GM19328 (cell line): ENCODE data around the gene WASF1.

Experiments
- ATAC-seq: cut with Tn5 transposase; IDR thresholded peaks from one replicate; pipeline ENCODE4 v1.9.1; 2021; ENCODE audit warnings: mild to moderate bottlenecking, moderate library complexity; ENCODE audit not compliant: unreplicated experiment

The WASF1 gene

GRCh38 chr6:110179406-110180227, at the start of gene WASF1:
WASF1 (minus strand) TSS chr6:110179670; CDS start chr6:110127601, 52,069 bp downstream.
- ATAC-seq, result peak; percentile 85

- no peak for ATAC-seq
Measured at GRCh38 chr6:110226261-110226660, 46.8 kb upstream of the WASF1 start.

- no peak for ATAC-seq
Measured at GRCh38 chr6:110221738-110222137, 42.3 kb upstream of the WASF1 start.

DNA sequence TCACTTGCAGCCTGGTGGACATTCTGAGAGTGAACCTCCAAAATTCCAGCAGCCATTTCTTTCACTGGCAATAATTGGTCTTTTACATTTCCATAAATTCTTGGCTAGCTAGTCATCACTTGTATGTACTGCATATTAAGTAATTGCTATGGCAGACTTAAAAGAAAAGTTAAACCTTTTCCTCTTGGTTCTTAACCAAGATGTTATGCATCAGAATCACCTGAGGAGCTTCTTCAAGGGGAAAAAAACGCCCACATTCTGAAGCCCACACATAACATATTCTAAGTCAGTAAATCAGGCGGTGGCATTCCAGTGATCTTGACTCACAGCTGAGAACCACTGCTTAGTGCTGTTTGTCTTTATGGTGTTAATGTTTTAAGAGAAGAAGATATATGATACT, 37.8 kb upstream of the WASF1 start:
- no peak for ATAC-seq

DNA sequence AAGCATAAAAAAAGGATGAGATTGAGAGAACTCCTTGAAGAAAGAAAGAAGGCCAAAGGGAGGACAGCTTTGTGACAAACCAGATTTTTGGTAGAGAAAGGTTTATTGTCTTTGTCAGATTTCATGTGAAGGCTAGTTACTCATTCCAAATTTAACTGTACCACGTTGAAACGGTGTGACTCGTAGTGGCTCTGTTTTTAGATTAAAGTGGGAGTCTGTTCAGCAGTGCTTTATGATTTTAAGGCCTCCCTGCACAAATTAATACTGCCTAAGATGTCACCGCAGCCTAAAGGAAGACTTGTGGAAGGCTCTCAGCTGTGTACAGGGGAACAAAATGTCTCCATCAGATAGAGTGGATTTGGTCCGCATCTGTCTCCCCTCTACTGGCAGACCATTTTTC, 36.7 kb upstream of the WASF1 start:
- no peak for ATAC-seq

DNA sequence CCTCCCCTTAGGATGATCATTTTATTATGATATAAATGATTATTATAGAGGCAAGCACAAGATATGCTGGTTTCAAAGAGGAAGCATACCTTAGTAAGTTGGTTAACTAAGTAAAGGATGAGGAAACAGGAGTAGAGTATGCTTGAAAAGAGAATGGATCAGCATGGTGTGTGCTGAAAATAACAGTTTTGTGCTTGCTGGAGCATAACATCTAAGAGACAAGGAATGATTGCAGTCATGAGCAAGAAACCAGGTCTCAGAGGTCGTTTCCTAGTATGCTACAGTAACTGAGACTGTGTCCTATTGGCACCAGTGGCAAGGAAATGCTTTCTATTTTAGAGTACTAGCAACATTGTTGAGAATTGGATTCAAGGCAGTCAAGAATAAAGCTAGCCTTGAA, 34.9 kb upstream of the WASF1 start:
- no peak for ATAC-seq

DNA sequence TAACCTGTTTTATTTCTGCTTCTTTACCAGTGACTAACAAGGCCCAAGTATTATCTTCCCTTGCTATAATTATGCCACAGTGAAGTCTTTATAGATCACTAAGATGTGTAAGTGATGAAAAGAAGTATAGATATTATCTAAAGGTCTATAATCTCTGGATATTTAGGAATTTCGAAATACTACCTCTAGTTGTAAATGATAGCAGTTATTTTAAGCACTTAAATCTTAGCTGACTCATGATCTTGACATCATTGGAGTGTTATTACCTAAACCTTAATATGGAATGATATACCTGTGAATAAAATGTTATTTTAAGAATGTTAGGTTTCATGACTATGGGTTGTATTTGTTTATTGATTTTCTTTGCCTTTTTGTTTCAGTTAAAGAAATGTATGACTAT, 32.3 kb upstream of the WASF1 start:
- no peak for ATAC-seq

DNA sequence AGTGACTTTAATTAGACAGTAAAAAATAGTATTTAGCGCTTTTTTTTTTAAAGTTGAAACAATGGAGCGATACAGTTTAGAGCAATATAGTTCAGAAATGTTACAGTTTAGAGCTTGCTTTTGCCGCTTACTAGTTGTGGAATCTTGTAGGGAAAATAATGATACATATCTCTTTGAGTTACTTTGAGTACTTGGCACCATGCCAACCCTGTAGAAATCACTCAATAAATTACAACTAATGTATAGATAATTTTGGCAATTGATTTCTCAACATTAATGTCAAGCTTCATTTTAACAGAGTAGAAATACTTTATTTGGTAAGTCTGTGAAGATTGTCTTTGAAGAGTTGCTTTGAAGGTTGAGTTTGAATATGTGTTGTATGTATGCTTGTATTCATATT, 28.2 kb upstream of the WASF1 start:
- ATAC-seq, result no peak

DNA sequence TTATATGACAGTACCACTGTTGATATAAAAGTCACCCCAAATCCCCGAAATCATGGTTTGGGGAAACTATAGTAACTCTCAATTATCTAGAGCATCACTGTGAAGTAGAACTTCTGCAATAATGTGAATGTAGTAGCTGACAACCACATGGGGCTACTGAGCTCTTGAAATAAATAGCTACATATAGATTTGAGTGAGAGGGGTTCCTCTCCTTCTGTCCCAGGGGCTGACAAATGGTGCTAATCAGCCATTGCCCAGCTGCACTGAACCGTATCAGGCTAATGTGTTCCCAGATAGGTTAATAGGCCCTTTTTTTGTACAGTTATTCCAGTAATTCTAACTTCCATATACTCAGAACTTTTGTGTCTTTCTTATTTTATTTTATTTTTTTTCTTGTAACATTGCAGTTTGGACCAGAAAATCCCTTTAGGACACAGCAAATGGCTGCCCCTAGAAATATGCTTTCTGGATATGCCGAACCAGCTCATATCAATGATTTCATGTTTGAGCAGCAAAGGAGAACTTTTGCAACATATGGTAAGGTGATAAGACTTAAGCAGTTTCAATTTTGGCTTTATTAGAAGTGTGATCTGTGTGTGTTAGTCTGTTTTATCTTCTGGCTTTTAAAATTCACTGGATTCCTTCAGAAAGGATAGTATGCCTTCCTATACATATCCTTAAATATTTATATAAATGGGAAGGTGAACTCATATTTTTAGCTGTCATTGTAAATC, 21.8 kb upstream of the WASF1 start:
- ATAC-seq, result no peak

GRCh38 chr6:110198561-110198960, 19.1 kb upstream of the WASF1 start:
- ATAC-seq, result no peak

DNA sequence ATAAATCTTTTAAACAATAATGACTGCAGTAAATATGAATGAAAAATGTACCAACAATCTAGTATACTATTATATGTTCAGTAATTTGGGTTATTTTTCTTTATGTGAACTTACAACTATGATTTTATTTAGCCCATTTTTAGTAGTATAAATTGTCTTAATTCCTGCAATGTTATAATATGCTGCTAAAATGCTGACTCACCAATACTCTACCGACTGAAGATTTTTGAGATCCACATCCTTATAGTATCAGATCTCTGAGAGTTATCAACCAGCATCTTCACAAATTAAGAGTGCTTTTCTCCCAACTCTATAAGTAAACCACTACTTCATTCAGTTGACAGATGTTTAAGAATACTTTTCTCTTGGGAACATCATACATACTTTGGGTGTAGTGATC, 17.4 kb upstream of the WASF1 start:
- no peak for ATAC-seq

GRCh38 chr6:110195639-110196038, 16.2 kb upstream of the WASF1 start:
- no peak for ATAC-seq

GRCh38 chr6:110191477-110191876, 12.0 kb upstream of the WASF1 start:
- ATAC-seq, result no peak

- no peak for ATAC-seq
Measured at GRCh38 chr6:110190726-110191125, 11.3 kb upstream of the WASF1 start.

DNA sequence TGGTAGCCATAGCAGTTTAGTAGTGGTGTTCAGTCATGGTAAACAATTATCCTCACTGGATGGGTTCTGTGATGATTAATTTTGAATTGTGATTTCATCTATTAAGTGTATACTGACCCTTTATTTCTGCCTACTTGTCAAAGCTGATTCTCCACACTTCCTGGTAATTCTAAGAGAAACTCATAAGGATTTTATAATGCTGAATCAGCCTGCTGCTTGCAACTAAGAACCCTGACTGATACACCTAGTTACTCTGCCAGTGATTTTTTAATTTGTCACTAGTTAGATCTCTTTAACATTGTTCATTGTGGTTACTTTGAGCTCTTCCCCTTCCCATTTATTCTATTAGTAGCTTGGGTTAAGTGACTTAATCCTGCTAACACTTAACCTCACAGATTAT, 9.3 kb upstream of the WASF1 start:
- no peak for ATAC-seq

- peak; percentile 56 for ATAC-seq
Measured at GRCh38 chr6:110185879-110186278, 6.4 kb upstream of the WASF1 start.

DNA sequence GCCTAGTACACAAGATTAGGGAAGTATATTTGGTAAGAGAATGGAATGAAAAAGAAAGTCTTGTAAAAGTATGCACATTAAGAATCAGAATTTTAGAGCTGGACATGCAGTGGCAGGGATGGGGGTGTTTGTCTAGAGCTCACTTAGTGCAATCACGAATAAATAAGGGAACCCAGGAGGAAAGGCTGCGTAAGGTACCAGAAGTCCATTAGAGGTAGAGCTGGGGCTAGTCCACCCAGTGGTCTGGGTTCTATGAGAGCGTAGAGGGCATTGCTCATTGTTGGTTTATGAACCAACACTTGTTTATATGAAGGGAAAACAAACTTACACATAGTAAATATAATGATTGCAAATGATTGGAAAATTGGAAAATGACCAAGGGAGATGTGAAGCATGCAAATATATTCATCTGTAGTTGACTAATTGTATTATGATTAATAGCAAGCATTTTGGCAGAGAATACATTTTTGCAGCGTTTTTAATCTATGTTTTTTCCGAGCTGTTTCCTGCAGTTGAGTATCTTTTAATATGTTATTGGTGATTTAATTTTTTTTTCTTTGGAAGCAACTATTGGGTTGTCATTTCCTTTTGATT, 3.9 kb upstream of the WASF1 start:
- ATAC-seq, result no peak

GRCh38 chr6:110181131-110182030, 1.9 kb upstream of the WASF1 start:
- ATAC-seq, result no peak

- peak; percentile 46 for ATAC-seq
Measured at GRCh38 chr6:110180228-110181008, 948 bp upstream of the WASF1 start, which contains the start of gene CDC40. CDC40 (plus strand) TSS chr6:110180427; CDS start chr6:110180445, 18 bp downstream.
